GM19324 (cell line): Measurements from ENCODE around the gene PARVA.

Source experiments
- ATAC-seq: cut with Tn5 transposase; IDR thresholded peaks from one replicate; pipeline ENCODE4 v1.9.1; 2021; ENCODE audit warnings: mild to moderate bottlenecking, moderate library complexity; ENCODE audit not compliant: unreplicated experiment, low FRiP score

The PARVA gene

GRCh38 chr11:12376259-12377081, 901 bp upstream of the PARVA start:
- no peak for ATAC-seq

GRCh38 chr11:12377824-12378593, 638 bp downstream of the PARVA start:
- ATAC-seq = no peak

GRCh38 chr11:12380565-12381325, 3.4 kb downstream of the PARVA start:
- no peak for ATAC-seq

- no peak for ATAC-seq
Measured at GRCh38 chr11:12381875-12382274, 4.5 kb downstream of the PARVA start.

GRCh38 chr11:12382451-12382850, 5.1 kb downstream of the PARVA start:
- no peak for ATAC-seq

- ATAC-seq = no peak
Measured at GRCh38 chr11:12386309-12386708, 8.9 kb downstream of the PARVA start.

GRCh38 chr11:12386745-12387144, 9.4 kb downstream of the PARVA start:
- no peak for ATAC-seq

GRCh38 chr11:12388173-12388572, 10.8 kb downstream of the PARVA start:
- no peak for ATAC-seq

- ATAC-seq = no peak
Measured at GRCh38 chr11:12388939-12389670, 11.7 kb downstream of the PARVA start.

GRCh38 chr11:12389676-12390657, 12.6 kb downstream of the PARVA start:
- ATAC-seq = no peak

- ATAC-seq = no peak
Measured at GRCh38 chr11:12390687-12391110, 13.3 kb downstream of the PARVA start.

- ATAC-seq = no peak
Measured at GRCh38 chr11:12392672-12393071, 15.3 kb downstream of the PARVA start.

- ATAC-seq = no peak
Measured at GRCh38 chr11:12393691-12394090, 16.3 kb downstream of the PARVA start.

- no peak for ATAC-seq
Measured at GRCh38 chr11:12394601-12395000, 17.2 kb downstream of the PARVA start.

GRCh38 chr11:12395333-12395732, 18.0 kb downstream of the PARVA start:
- no peak for ATAC-seq

- no peak for ATAC-seq
Measured at GRCh38 chr11:12397931-12398334, 20.6 kb downstream of the PARVA start.

GRCh38 chr11:12399355-12399754, 22.0 kb downstream of the PARVA start:
- ATAC-seq = no peak

- ATAC-seq = no peak
Measured at GRCh38 chr11:12402025-12402424, 24.7 kb downstream of the PARVA start.

- ATAC-seq = no peak
Measured at GRCh38 chr11:12402691-12403120, 25.3 kb downstream of the PARVA start.
